Measurements from ENCODE around the gene WASF2. TPM values are rescaled to one million over a fixed set of nuclear protein-coding genes. Genes with fewer than 3 reads are reported as not detected.
"Not testable (repeated sequence)": the region's sequence is repeated elsewhere in the genome, so short reads cannot be mapped to it uniquely, and the experiment has no call there.

Gene WASF2
- total RNA-seq, 4 donors from 2014 or later, result 53.7 to 92.8 (median 79.8) TPM

- peaks cover 39 to 100% (median 75%) of the 10 kb centered on the region in 3 donors for H3K36me3 ChIP-seq
- 81 to 82% methylated on average over 4 of the region's 4 CpGs for WGBS, 2 donors
- no peaks in the 10 kb centered on the region for H3K27me3 ChIP-seq
- intact Hi-C loops (cut with DNase I), result loop anchor here (10.0 kb wide), 1 partner anchor 72 kb away; no protein-coding TSS in a partner anchor
- H3K4me1 ChIP-seq, result peaks cover 2 to 69% (median 7%) of the 10 kb centered on the region in 3 donors
- DNase-seq, result no peak
- no peaks in the 10 kb centered on the region for H3K9me3 ChIP-seq
- H3K4me3 ChIP-seq, result no peak overlapping the region
- peak overlapping the region in 3 of 4 donors; percentile 11 to 73 (median 69) for H3K27ac ChIP-seq
- TF ChIP-seq, protein P1, sequence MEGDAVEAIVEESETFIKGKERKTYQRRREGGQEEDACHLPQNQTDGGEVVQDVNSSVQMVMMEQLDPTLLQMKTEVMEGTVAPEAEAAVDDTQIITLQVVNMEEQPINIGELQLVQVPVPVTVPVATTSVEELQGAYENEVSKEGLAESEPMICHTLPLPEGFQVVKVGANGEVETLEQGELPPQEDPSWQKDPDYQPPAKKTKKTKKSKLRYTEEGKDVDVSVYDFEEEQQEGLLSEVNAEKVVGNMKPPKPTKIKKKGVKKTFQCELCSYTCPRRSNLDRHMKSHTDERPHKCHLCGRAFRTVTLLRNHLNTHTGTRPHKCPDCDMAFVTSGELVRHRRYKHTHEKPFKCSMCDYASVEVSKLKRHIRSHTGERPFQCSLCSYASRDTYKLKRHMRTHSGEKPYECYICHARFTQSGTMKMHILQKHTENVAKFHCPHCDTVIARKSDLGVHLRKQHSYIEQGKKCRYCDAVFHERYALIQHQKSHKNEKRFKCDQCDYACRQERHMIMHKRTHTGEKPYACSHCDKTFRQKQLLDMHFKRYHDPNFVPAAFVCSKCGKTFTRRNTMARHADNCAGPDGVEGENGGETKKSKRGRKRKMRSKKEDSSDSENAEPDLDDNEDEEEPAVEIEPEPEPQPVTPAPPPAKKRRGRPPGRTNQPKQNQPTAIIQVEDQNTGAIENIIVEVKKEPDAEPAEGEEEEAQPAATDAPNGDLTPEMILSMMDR (IDR thresholded peaks at IDR 0.05), result no peak
- TF ChIP-seq POLR2A (IDR thresholded peaks at IDR 0.05), result no peak
These were observed 77.5 kb downstream of the WASF2 start for GRCh38 chr1:27412502-27412901.

DNA sequence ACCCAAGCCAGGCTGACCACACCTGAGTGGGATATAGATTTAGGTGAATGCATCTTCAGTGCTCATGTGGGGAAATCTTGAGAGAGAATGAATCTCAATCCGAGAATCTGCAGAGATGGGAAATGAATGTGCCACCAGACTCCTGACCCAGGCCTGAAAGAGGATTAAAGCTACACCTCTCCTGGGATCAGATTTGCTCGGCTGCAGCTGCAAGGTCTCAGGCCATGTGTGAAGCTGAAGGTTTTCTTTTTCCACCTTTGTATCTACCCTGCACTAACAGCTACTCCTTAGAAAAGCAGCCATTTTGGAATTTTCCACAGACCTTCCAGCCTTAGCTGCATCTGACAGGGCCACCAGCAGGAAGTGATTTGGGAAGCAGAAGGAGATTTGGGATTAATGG, 79.3 kb downstream of the WASF2 start:
- Histone ChIP-seq H3K4me3 (no peak overlapping the region), H3K27ac (no peak overlapping the region), H3K9me3 (no peaks in the 10 kb centered on the region), H3K4me1 (peaks cover 17 to 69% (median 21%) of the 10 kb centered on the region in 3 donors), H3K36me3 (peaks cover 35 to 98% (median 71%) of the 10 kb centered on the region in 3 donors), H3K27me3 (no peaks in the 10 kb centered on the region)
- no peak for DNase-seq
- no peak for TF ChIP-seq POLR2A (IDR thresholded peaks at IDR 0.05)
- TF ChIP-seq, protein P1 (IDR thresholded peaks at IDR 0.05), result no peak
- WGBS, 2 donors, result 94 to 95% methylated on average over 2 of the region's 2 CpGs
- intact Hi-C loops (cut with DNase I), result loop anchor here (10.0 kb wide), 1 partner anchor 74 kb away; no protein-coding TSS in a partner anchor

GRCh38 chr1:27409669-27410068, 80.3 kb downstream of the WASF2 start:
- Histone ChIP-seq H3K4me3 (no peak overlapping the region), H3K9me3 (no peaks in the 10 kb centered on the region), H3K36me3 (peaks cover 35 to 92% (median 60%) of the 10 kb centered on the region in 3 donors), H3K27ac (no peak overlapping the region), H3K27me3 (no peaks in the 10 kb centered on the region), H3K4me1 (peaks cover 24 to 69% (median 31%) of the 10 kb centered on the region in 3 donors)
- no peak for TF ChIP-seq POLR2A (IDR thresholded peaks at IDR 0.05)
- TF ChIP-seq, protein P1 (IDR thresholded peaks at IDR 0.05), result no peak
- DNase-seq, result no peak
- WGBS, 2 donors, result 91 to 92% methylated on average over 8 to 11 of the region's 11 CpGs
- intact Hi-C loops (cut with DNase I), result loop anchor here (10.0 kb wide), 2 partner anchors 75 to 195 kb away; partner anchors contain the start of gene AHDC1

- H3K4me1 ChIP-seq, result peaks cover 36 to 69% (median 42%) of the 10 kb centered on the region in 3 donors
- peak overlapping the region in 3 of 4 donors; percentile 87 to 91 (median 89) for H3K27ac ChIP-seq
- no peak for TF ChIP-seq POLR2A (IDR thresholded peaks at IDR 0.05)
- TF ChIP-seq, protein P1 (IDR thresholded peaks at IDR 0.05), result no peak
- H3K36me3 ChIP-seq, result peaks cover 35 to 78% (median 54%) of the 10 kb centered on the region in 3 donors
- no peaks in the 10 kb centered on the region for H3K9me3 ChIP-seq
- H3K4me3 ChIP-seq, result no peak overlapping the region
- H3K27me3 ChIP-seq, result no peaks in the 10 kb centered on the region
- intact Hi-C loops (cut with DNase I), result loop anchor here (10.0 kb wide), 1 partner anchor 197 kb away; the partner anchor contains the start of gene AHDC1
- 87 to 92% methylated on average over 6 to 9 of the region's 9 CpGs for WGBS, 2 donors
- DNase-seq, result no peak
These were observed 81.8 kb downstream of the WASF2 start for GRCh38 chr1:27408151-27408550.

DNA sequence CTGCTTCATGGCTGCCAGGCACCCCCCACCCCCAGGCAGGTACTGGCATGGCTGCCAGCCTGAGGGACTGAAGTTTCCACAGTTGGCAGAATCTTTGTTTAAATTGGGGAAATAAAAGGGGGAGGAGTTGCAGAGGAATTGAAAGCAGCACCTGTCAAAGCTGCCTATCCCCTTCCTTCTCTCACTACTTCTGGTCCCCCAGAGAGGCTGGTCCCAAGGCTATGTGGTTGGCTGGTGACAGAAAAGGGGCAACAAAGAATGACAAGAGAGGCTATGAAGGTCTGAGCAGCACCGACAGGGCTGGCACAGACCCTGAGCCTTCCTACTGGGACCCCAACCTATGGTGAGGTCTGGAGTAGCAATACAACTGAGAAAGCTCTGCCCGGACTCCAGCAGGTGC, 83.2 kb downstream of the WASF2 start:
- Histone ChIP-seq H3K27ac (peak overlapping the region; percentile 79 to 91 (median 88)), H3K36me3 (peaks cover 27 to 64% (median 45%) of the 10 kb centered on the region in 3 donors), H3K4me1 (peaks cover 50 to 72% (median 56%) of the 10 kb centered on the region in 3 donors)
- intact Hi-C loops (cut with DNase I), result loop anchor here (10.0 kb wide), 1 partner anchor 198 kb away; the partner anchor contains the start of gene AHDC1
- not testable (repeated sequence) for DNase-seq, H3K27me3 ChIP-seq, H3K4me3 ChIP-seq, H3K9me3 ChIP-seq
- 60 to 77% methylated on average over 1 to 2 of the region's 2 CpGs for WGBS, 2 donors

All from esophagus squamous epithelium (tissue), 5 donors.